MM.1S (cell line): ENCODE data around the gene ELMO1.

Source experiments
- DNase-seq: peaks from one replicate; pipeline ENCODE4 v3.0.0-alpha.2; 2015
- H2AFZ ChIP-seq: fragments of 300-600 bp; sonication (generic); 2 replicates; pipeline ENCODE4 v1.6.0; 2016; ENCODE audit warnings: antibody characterized with exemption, low read length
- H3F3A ChIP-seq: fragments of 300-600 bp; sonication (generic); 2 replicates; pipeline ENCODE4 v1.6.1; 2016; ENCODE audit warnings: mild to moderate bottlenecking, antibody characterized with exemption, low read length, moderate library complexity, mixed read lengths; ENCODE audit not compliant: insufficient read depth
- H3K27ac ChIP-seq: fragments of 300-600 bp; sonication (generic); 2 replicates; pipeline ENCODE4 v1.5.1; 2016; ENCODE audit warnings: mild to moderate bottlenecking, low read length
- H3K27me3 ChIP-seq: fragments of 300-600 bp; sonication (generic); replicated peaks from 2 replicates; pipeline ENCODE4 v1.6.0; 2016; ENCODE audit warnings: low read length; ENCODE audit not compliant: insufficient read depth
- H3K36me3 ChIP-seq: fragments of 300-600 bp; sonication (generic); replicated peaks from 2 replicates; pipeline ENCODE4 v1.6.1; 2016; ENCODE audit warnings: mild to moderate bottlenecking, low read length, mixed read lengths; ENCODE audit not compliant: insufficient read depth
- H3K4me1 ChIP-seq: fragments of 300-600 bp; sonication (generic); 2 replicates; pipeline ENCODE4 v1.6.1; 2016; ENCODE audit warnings: low read length, mixed read lengths
- H3K4me2 ChIP-seq: fragments of 300-600 bp; sonication (generic); 2 replicates; pipeline ENCODE4 v1.6.0; 2016; ENCODE audit warnings: low read depth, low read length
- H3K4me3 ChIP-seq: fragments of 300-600 bp; sonication (generic); 2 replicates; pipeline ENCODE4 v1.5.1; 2016; ENCODE audit warnings: low read length, mixed read lengths
- H3K79me2 ChIP-seq: fragments of 300-600 bp; sonication (generic); 2 replicates; pipeline ENCODE4 v1.6.1; 2016; ENCODE audit warnings: mixed run types, low read length, mixed read lengths
- H3K9ac ChIP-seq: fragments of 300-600 bp; sonication (generic); 2 replicates; pipeline ENCODE4 v1.6.1; 2016; ENCODE audit warnings: low read length, mixed read lengths
- H3K9me2 ChIP-seq: fragments of 300-600 bp; sonication (generic); replicated peaks from 2 replicates; pipeline ENCODE4 v1.6.1; 2016; ENCODE audit warnings: mild to moderate bottlenecking, low read length, mixed read lengths; ENCODE audit not compliant: insufficient read depth
- H3K9me3 ChIP-seq: fragments of 300-600 bp; sonication (generic); replicated peaks from 2 replicates; pipeline ENCODE4 v1.6.1; 2016; ENCODE audit warnings: mild to moderate bottlenecking, low read length, mixed read lengths; ENCODE audit not compliant: insufficient read depth
- H4K20me1 ChIP-seq: fragments of 300-600 bp; sonication (generic); 2 replicates; pipeline ENCODE4 v1.6.1; 2016; ENCODE audit warnings: mild to moderate bottlenecking, low read length, moderate library complexity, mixed read lengths; ENCODE audit not compliant: insufficient read depth
- EZH2 ChIP-seq: fragments of 300-600 bp; sonication (generic); optimal IDR thresholded peaks from 2 replicates; pipeline ENCODE3; 2017; ENCODE audit warnings: low read depth, mild to moderate bottlenecking, antibody characterized with exemption, low read length, mixed read lengths
- EZH2phosphoT487 ChIP-seq: fragments of 300-600 bp; sonication (generic); IDR thresholded peaks from 2 replicates; pipeline ENCODE4 v1.6.1; 2018; ENCODE audit warnings: antibody characterized with exemption, low read length
- TF ChIP-seq, protein P1 (sequence below): fragments of 300-600 bp; sonication (generic); IDR thresholded peaks from 2 replicates; pipeline ENCODE4 v1.5.1; 2016; ENCODE audit warnings: antibody characterized with exemption, low read length, mixed read lengths

Gene ELMO1

DNA sequence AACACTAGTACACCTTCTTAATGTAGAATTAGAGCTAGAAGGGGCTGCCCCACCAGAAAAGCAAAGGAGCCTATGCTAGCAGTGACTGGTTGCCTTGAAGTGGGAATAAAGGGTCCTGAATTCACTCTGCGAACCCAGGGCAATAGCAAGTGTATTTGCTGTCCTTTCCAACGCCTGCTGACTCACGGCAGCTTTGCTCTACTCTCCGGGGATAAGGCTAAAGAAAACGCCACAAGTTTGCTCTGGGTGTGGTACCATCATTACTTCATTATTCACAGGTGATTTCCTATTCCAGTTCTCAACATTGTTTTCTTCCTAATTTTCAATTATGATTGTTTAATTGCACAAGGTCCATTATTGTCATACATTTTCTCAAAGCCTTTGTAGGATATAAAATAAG lies 503.8 kb downstream of the ELMO1 start:
- DNase-seq: no peak
- Histone ChIP-seq H3K4me1 (peaks cover 60% of the 10 kb centered on the region), H4K20me1 (no peaks in the 10 kb centered on the region), H3K9me3 (no peaks in the 10 kb centered on the region), H2AFZ (no peak overlapping the region), H3K9me2 (no peaks in the 10 kb centered on the region), H3K4me2 (no peak overlapping the region), H3K4me3 (no peak overlapping the region), H3K27me3 (no peaks in the 10 kb centered on the region), H3K36me3 (no peaks in the 10 kb centered on the region), H3K9ac (no peak overlapping the region), H3K27ac (no peak overlapping the region), H3F3A (peaks cover 14% of the 10 kb centered on the region), H3K79me2 (peaks cover 36% of the 10 kb centered on the region)
- no peak for TF ChIP-seq EZH2
- TF ChIP-seq, protein P1, sequence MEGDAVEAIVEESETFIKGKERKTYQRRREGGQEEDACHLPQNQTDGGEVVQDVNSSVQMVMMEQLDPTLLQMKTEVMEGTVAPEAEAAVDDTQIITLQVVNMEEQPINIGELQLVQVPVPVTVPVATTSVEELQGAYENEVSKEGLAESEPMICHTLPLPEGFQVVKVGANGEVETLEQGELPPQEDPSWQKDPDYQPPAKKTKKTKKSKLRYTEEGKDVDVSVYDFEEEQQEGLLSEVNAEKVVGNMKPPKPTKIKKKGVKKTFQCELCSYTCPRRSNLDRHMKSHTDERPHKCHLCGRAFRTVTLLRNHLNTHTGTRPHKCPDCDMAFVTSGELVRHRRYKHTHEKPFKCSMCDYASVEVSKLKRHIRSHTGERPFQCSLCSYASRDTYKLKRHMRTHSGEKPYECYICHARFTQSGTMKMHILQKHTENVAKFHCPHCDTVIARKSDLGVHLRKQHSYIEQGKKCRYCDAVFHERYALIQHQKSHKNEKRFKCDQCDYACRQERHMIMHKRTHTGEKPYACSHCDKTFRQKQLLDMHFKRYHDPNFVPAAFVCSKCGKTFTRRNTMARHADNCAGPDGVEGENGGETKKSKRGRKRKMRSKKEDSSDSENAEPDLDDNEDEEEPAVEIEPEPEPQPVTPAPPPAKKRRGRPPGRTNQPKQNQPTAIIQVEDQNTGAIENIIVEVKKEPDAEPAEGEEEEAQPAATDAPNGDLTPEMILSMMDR: no peak
- TF ChIP-seq EZH2phosphoT487: no peak

DNA sequence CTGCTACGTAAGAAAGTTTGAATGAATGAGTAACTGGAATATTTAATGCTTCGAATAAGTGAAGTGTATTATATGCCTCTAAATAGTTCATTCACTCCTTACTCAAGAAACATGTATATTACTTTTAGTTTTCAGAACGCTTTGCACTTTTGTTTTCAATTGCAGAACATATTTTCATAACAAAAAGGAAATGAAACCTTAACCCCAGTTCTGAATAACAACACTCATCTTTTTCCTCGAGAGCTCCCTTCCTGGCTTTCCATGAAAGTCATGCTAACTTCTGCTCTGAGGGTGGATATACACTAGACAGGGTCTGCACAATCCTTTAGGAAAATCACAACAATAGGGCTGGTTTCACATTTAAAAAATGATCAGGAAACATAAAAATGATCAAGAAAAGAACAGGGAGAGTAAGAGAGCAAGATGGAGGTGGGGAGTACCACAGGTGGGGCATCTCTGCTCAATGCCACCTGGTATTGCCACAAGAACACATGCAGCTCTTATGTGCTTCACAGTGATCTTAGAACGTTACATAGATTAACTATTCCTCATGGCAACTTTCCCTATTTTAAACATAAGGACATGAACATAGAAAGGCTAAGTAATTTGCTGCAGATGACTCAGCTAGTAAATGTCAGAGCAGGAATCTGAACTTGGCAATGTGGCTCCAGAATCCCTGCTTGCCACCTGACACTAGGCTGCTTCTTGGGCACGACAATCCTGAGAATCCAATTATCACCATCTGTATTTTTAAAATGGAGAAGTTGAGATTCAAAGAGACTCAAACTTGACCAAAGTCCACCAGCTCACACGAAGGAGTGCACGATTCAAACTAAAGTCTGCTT lies 504.9 kb downstream of the ELMO1 start:
- Histone ChIP-seq H3F3A (peaks cover 15% of the 10 kb centered on the region), H3K9me2 (no peaks in the 10 kb centered on the region), H3K4me3 (peak overlapping the region; percentile 21; the same call in 1 of the 2 replicates), H3K4me2 (peak overlapping the region; percentile 70), H3K27me3 (no peaks in the 10 kb centered on the region), H3K4me1 (peaks cover 66% of the 10 kb centered on the region), H4K20me1 (no peaks in the 10 kb centered on the region), H3K36me3 (no peaks in the 10 kb centered on the region), H3K79me2 (peaks cover 41% of the 10 kb centered on the region), H3K9ac (no peak overlapping the region), H3K27ac (peak overlapping the region; percentile 42; the same call in 1 of the 2 replicates), H2AFZ (no peak overlapping the region), H3K9me3 (no peaks in the 10 kb centered on the region)
- TF ChIP-seq EZH2: no peak
- DNase-seq: peak; percentile 41

DNA sequence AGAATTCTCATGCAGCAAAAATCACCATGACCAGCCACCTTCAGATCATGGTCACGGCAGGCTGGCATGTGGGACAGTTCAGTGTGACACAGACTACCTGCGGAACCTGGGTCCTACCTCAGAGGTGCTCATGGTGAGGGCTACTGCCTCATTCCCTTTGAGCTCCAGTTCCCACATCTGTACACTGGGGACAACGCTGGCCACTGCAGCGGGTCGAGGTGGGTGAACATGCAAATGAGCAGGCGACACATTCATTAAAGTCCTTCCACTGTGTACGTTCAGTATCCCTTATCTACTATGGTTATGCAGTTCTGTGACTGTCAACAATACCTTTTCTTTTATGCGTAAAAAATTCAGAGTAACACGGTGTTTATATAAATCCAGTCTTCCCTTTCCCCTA lies 505.7 kb downstream of the ELMO1 start:
- Histone ChIP-seq H3K9me2 (no peaks in the 10 kb centered on the region), H3F3A (peaks cover 24% of the 10 kb centered on the region), H3K36me3 (no peaks in the 10 kb centered on the region), H3K27me3 (no peaks in the 10 kb centered on the region), H3K27ac (no peak overlapping the region; the same call in 1 of the 2 replicates), H2AFZ (no peak overlapping the region), H3K79me2 (peaks cover 41% of the 10 kb centered on the region), H3K4me3 (no peak overlapping the region), H3K4me2 (peak overlapping the region; percentile 70), H3K9ac (no peak overlapping the region), H3K9me3 (no peaks in the 10 kb centered on the region), H3K4me1 (peaks cover 75% of the 10 kb centered on the region), H4K20me1 (no peaks in the 10 kb centered on the region)
- DNase-seq: no peak
- TF ChIP-seq, protein P1: no peak
- TF ChIP-seq EZH2 (no peak), EZH2phosphoT487 (no peak)

DNA sequence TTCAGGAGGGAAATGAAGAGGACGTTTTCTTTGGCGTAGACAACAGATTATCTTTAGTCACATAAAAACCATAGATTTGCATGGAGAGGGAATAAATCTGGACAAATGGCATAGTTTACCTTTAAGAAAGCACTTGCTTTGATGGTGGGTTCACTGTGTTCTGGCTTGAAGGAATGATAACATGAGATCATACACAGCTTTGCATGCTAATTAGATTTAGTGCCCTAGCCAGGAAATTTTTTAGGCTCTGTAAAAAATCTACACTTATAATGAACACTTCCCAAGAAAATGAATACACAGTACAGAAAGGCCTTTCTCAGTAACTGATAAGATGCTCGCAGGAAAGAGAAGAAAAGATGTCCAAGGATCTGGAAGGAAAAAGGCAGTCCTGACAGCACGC lies 506.1 kb downstream of the ELMO1 start:
- Histone ChIP-seq H3F3A (peaks cover 27% of the 10 kb centered on the region), H3K36me3 (no peaks in the 10 kb centered on the region), H3K27me3 (no peaks in the 10 kb centered on the region), H3K4me1 (peaks cover 79% of the 10 kb centered on the region), H3K4me2 (no peak overlapping the region), H3K79me2 (peaks cover 38% of the 10 kb centered on the region), H3K27ac (no peak overlapping the region), H2AFZ (no peak overlapping the region), H3K9me3 (no peaks in the 10 kb centered on the region), H3K4me3 (no peak overlapping the region), H4K20me1 (no peaks in the 10 kb centered on the region), H3K9ac (no peak overlapping the region), H3K9me2 (no peaks in the 10 kb centered on the region)
- DNase-seq: no peak
- TF ChIP-seq EZH2phosphoT487 (no peak), EZH2 (no peak)
- TF ChIP-seq, protein P1: no peak
